Stomach (tissue), 9 donors: ENCODE data around the gene DLG2. TPM values are rescaled to one million over a fixed set of nuclear protein-coding genes. Genes with fewer than 3 reads are reported as not detected.
"Not testable (repeated sequence)": the region's sequence is repeated elsewhere in the genome, so short reads cannot be mapped to it uniquely, and the experiment has no call there.

Experiments used
- DNase-seq, 2 donors: peaks; one replicate each; pipeline versions ENCODE4 v3.0.0 to v3.0.0-alpha.2; 2013 to 2019
- H3K27ac ChIP-seq, 5 donors: fragments of 200-600 bp in 4 of 5; sonication (generic) in 4 of 5; one replicate each; pipeline ENCODE4 v1.5.1; 2013 to 2019; ENCODE audit warnings: mild to moderate bottlenecking in 1 of 5, moderate library complexity in 1 of 5
- H3K27me3 ChIP-seq, 3 donors: fragments of 200-600 bp; sonication (generic); one replicate each; pipeline ENCODE4 v1.5.1; 2017 to 2019; ENCODE audit warnings: mixed run types in 1 of 3
- H3K36me3 ChIP-seq, 4 donors: fragments of 200-600 bp; sonication (generic); 1 replicate in 3 of 4; 2 replicates in 1 of 4; pipeline ENCODE4 v1.5.1; 2016 to 2019
- H3K4me1 ChIP-seq, 4 donors: fragments of 200-600 bp; sonication (generic); one replicate each; pipeline ENCODE4 v1.5.1; 2016 to 2019
- H3K4me3 ChIP-seq, 4 donors: fragments of 200-600 bp; sonication (generic) in 3 of 4; one replicate each; pipeline ENCODE4 v1.5.1; 2016 to 2019; ENCODE audit warnings: mild to moderate bottlenecking in 1 of 4
- H3K9me3 ChIP-seq, 4 donors: fragments of 200-600 bp; sonication (generic); one replicate each; pipeline ENCODE4 v1.5.1; 2016 to 2019
- EP300 ChIP-seq: sonication (generic); formaldehyde crosslinking; IDR thresholded peaks from one replicate; pipeline ENCODE4 v1.6.1; 2017; ENCODE audit warnings: antibody characterized with exemption
- POLR2A ChIP-seq, 4 donors: fragments of 450-650 bp; IDR thresholded peaks; one replicate each; pipeline ENCODE4 v1.6.1; 2016; ENCODE audit warnings: antibody characterized with exemption in 4 of 4, control low read depth in 2 of 4, mild to moderate bottlenecking in 1 of 4, moderate library complexity in 1 of 4
- POLR2AphosphoS5 ChIP-seq, 3 donors: sonication (generic); formaldehyde crosslinking; IDR thresholded peaks; one replicate each; pipeline ENCODE4 v1.6.1; 2016; ENCODE audit warnings: antibody characterized with exemption in 3 of 3
- WGBS, 5 donors: extraction: QIAGEN DNeasy Blood & Tissue Kit in 3 of 5; methylation state at CpG; one replicate each; pipeline versions ENCODE4 v1.1.5 to v1.1.7; 2013 to 2018; 5-methylcytosine and 5-hydroxymethylcytosine counted together
- intact Hi-C: fragments of 100-400 bp; cut with DNase I; formaldehyde crosslinking; loops from one replicate; pipeline ENCODE4 v1.15.1; 2023; ENCODE audit warnings: low total_unique reads
- polyA plus RNA-seq, 3 donors: library from polyadenylated mRNA; stranded (reverse); fragments of 200-250 nt; gene quantifications; one replicate each; pipeline ENCODE4 v1.2.3, GENCODE V29; 2013
- total RNA-seq, 5 donors: library from RNA; depleted of rRNA; stranded (reverse); fragments of >200 nt; gene quantifications; one replicate each; pipeline versions ENCODE4 v1.1.0 to v1.2.3, GENCODE V29; 2014 to 2016
- TF ChIP-seq, protein P1 (sequence below), 7 experiments: fragments of 450-650 bp in 4 of 7; fragments of 200-600 bp in 3 of 7; sonication (generic) in 3 of 7; IDR thresholded peaks; one replicate each; pipeline ENCODE4 v1.5.1; 2016 to 2019; ENCODE audit warnings: antibody characterized with exemption in 7 of 7, control low read depth in 2 of 7, mild to moderate bottlenecking in 1 of 7
- donor health status: healthy with polysubstance abuse.
- donor health status: Bipolar disorder and iron deficiency.
- donor health status: healthy.

Gene DLG2
- total and polyA plus RNA-seq, 8 donors: 1.3 to 19.1 (median 3.5) TPM

DNA sequence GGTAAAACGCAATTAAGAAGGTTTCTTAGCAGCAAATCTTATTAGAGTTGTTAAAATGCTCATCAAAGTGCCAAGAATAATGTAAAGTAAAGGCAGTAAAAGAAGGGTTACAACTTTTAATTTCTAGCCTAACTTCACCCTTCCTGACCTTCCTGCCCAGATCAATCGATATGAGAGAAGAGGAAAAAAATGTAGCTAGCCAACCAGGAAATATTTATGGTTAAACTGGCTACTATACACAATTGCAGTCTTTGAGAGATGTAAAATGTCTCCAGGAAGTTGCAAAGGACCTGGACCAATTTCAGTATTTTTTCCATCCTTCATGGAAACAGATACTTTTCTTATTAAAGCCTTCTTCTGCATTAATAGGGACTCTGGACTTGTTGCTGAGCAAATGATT lies 2199.2 kb downstream of the DLG2 start:
- Histone ChIP-seq H3K4me1 (no peaks in the 10 kb centered on the region), H3K36me3 (no peaks in the 10 kb centered on the region), H3K9me3 (peaks cover 0 to 7% (median 3%) of the 10 kb centered on the region in 4 donors), H3K4me3 (no peak overlapping the region), H3K27ac (no peak overlapping the region), H3K27me3 (no peaks in the 10 kb centered on the region)
- TF ChIP-seq EP300 (no peak), POLR2A (IDR thresholded peaks at IDR 0.05) (no peak), POLR2AphosphoS5 (IDR thresholded peaks at IDR 0.05) (no peak)
- TF ChIP-seq, protein P1, sequence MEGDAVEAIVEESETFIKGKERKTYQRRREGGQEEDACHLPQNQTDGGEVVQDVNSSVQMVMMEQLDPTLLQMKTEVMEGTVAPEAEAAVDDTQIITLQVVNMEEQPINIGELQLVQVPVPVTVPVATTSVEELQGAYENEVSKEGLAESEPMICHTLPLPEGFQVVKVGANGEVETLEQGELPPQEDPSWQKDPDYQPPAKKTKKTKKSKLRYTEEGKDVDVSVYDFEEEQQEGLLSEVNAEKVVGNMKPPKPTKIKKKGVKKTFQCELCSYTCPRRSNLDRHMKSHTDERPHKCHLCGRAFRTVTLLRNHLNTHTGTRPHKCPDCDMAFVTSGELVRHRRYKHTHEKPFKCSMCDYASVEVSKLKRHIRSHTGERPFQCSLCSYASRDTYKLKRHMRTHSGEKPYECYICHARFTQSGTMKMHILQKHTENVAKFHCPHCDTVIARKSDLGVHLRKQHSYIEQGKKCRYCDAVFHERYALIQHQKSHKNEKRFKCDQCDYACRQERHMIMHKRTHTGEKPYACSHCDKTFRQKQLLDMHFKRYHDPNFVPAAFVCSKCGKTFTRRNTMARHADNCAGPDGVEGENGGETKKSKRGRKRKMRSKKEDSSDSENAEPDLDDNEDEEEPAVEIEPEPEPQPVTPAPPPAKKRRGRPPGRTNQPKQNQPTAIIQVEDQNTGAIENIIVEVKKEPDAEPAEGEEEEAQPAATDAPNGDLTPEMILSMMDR (IDR thresholded peaks at IDR 0.05): no peak
- DNase-seq: no peak
- intact Hi-C loops: no loop called here
- WGBS, 5 donors: 45 to 55% (median 49%) methylated on average over 2 of the region's 2 CpGs

DNA sequence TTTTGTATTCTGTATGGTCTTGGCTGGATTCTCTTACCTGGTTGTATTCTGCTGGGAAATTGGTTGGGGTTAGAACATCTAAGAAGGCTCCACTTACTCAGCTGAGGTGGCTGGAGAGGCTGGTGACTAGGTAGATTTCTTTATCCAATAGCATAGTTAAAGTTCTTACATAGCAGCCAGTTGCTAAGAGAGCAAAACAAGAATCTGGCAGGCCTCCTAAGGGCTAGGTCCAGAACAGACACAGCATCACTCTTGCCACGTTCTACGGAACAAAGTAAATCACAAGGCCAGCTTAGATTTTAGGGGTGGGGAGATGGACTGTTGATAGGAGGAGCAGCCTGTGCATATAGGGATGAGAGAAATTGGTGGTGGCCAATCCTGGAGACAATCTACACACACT lies 2199.6 kb downstream of the DLG2 start:
- intact Hi-C loops: no loop called here
- no peak overlapping the region for H3K27ac ChIP-seq
- no peak overlapping the region for H3K4me3 ChIP-seq
- 48 to 79% (median 56%) methylated on average over 2 of the region's 2 CpGs for WGBS, 5 donors
- no peaks in the 10 kb centered on the region for H3K36me3 ChIP-seq
- no peaks in the 10 kb centered on the region for H3K27me3 ChIP-seq
- no peak for DNase-seq
- TF ChIP-seq POLR2AphosphoS5 (IDR thresholded peaks at IDR 0.05) (no peak), POLR2A (IDR thresholded peaks at IDR 0.05) (no peak), EP300 (no peak)
- TF ChIP-seq, protein P1 (IDR thresholded peaks at IDR 0.05): no peak
- H3K9me3 ChIP-seq: peaks cover 1 to 11% (median 7%) of the 10 kb centered on the region in 4 donors
- no peaks in the 10 kb centered on the region for H3K4me1 ChIP-seq

- intact Hi-C loops: no loop called here
- no peak for TF ChIP-seq POLR2A (IDR thresholded peaks at IDR 0.05)
- no peak for TF ChIP-seq EP300
- no peak for TF ChIP-seq POLR2AphosphoS5 (IDR thresholded peaks at IDR 0.05)
- TF ChIP-seq, protein P1 (IDR thresholded peaks at IDR 0.05): no peak
- no peaks in the 10 kb centered on the region for H3K4me1 ChIP-seq
These were observed 2202.0 kb downstream of the DLG2 start for GRCh38 chr11:83425137-83425466.

DNA sequence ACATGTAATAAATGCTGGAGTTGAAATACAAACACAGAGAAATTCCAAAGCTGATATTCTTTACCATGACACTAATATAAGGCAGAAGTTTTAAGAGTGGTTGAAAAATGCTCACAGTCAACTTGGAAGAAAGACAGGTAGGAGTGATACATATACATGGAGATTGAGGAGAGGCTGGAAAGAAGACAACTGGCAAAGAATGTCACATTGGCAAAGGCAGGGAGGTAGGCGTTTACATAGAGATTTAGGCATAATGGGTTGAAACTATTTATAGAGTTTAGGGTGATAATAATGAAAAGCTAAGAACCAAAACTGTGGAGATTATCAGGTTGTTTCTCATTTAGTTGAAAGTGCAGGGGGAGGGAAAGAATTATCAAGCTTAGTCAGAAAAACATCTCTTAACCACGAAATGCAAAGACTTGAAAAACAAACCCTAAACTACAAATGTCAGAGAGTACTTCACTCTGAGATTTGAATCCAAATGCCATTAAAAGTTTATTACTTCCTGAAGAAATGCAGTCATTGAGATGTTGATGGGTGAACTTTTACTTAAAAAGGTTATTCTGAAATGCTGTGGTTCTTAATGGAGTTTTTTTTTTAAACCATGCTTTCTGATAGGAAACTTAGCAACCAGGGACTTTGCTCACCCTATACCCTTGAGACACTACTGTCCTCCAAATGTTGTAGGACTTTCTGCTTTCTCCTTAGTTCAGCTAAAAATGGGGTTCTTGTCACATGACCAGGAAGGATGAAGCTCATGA lies 2202.6 kb downstream of the DLG2 start:
- Histone ChIP-seq H3K27me3 (no peaks in the 10 kb centered on the region), H3K27ac (no peak overlapping the region), H3K4me3 (no peak overlapping the region), H3K9me3 (peaks cover 3 to 26% (median 14%) of the 10 kb centered on the region in 4 donors), H3K4me1 (no peaks in the 10 kb centered on the region), H3K36me3 (no peaks in the 10 kb centered on the region)
- intact Hi-C loops: no loop called here
- no peak for DNase-seq
- 22 to 53% (median 31%) methylated on average over 2 of the region's 2 CpGs for WGBS, 5 donors
- TF ChIP-seq POLR2AphosphoS5 (IDR thresholded peaks at IDR 0.05): no peak

More at GRCh38 chr11:83425137-83425466, 2202.0 kb downstream of the DLG2 start:
- no peak for DNase-seq
- Histone ChIP-seq H3K9me3 (peaks cover 3 to 26% (median 14%) of the 10 kb centered on the region in 4 donors), H3K4me3 (no peak overlapping the region), H3K27me3 (no peaks in the 10 kb centered on the region), H3K27ac (no peak overlapping the region), H3K36me3 (no peaks in the 10 kb centered on the region)

- intact Hi-C loops, H3K27ac ChIP-seq, DNase-seq, H3K27me3 ChIP-seq, H3K4me3 ChIP-seq, H3K36me3 ChIP-seq, H3K4me1 ChIP-seq: not testable (repeated sequence)
- H3K9me3 ChIP-seq: peaks cover 3 to 26% (median 14%) of the 10 kb centered on the region in 4 donors
- 71 to 87% (median 83%) methylated on average over 5 of the region's 5 CpGs for WGBS, 5 donors
These were observed 2204.5 kb downstream of the DLG2 start for GRCh38 chr11:83422641-83423040.
